ENCODE results near the gene CCDC6. TPM values are rescaled to one million over a fixed set of nuclear protein-coding genes. Genes with fewer than 3 reads are reported as not detected.

CCDC6 gene
- total and polyA plus RNA-seq, 2 of the 4 experiments (the other 2 are of a cell fraction) = 21.8 to 30.8 TPM

GRCh38 chr10:59792812-59793211 lies 113.5 kb downstream of the CCDC6 start:
- intact Hi-C loops (cut with micrococcal nuclease) = no loop called here
- POLR2A ChIA-PET (ENCODE audit: unreplicated experiment) = no interaction called here
- Histone ChIP-seq H3K4me2 (ENCODE audit: low read depth, low read length) (no peak overlapping the region), H3K27ac (ENCODE audit: insufficient read depth, low read length) (no peak overlapping the region), H3K4me3 (ENCODE audit: insufficient read depth, low read depth, low read length) (no peak overlapping the region), H3K9me3 (ENCODE audit: control insufficient read depth, insufficient read depth, low read length) (no peaks in the 10 kb centered on the region), H4K5ac (ENCODE audit: low read depth, low read length) (no peak overlapping the region), H3K9ac (ENCODE audit: low read depth, low read length) (no peak overlapping the region), H2BK20ac (ENCODE audit: low read depth, low read length) (no peak overlapping the region), H3K23ac (ENCODE audit: low read depth, low read length) (no peak overlapping the region), H3K4me1 (ENCODE audit: control insufficient read depth, insufficient read depth, low read length) (no peaks in the 10 kb centered on the region), H2BK15ac (ENCODE audit: low read depth, low read length) (no peak overlapping the region), H3K56ac (ENCODE audit: extremely low read depth, insufficient read depth, low read length) (no peak overlapping the region), H3K4ac (ENCODE audit: low read depth, low read length) (no peak overlapping the region), H2AK5ac (ENCODE audit: low read depth, low read length) (no peak overlapping the region), H3K9me1 (ENCODE audit: insufficient read depth, low read length) (no peaks in the 10 kb centered on the region), H2AFZ (replicated peaks; ENCODE audit: low read length, poor library complexity) (no peak overlapping the region), H3K27me3 (ENCODE audit: control insufficient read depth, insufficient read depth, low read length) (no peaks in the 10 kb centered on the region), H2AK9ac (replicated peaks; ENCODE audit: low read depth, low read length, poor library complexity) (no peak overlapping the region), H4K8ac (ENCODE audit: low read depth in 2 of 2, low read length in 2 of 2) (no peak overlapping the region), H3K79me1 (ENCODE audit: low read depth in 1 of 2, low read length in 2 of 2) (no peaks in the 10 kb centered on the region), H3K18ac (ENCODE audit: low read depth, low read length) (no peak overlapping the region), H3K14ac (replicated peaks; ENCODE audit: low read depth, low read length) (no peak overlapping the region), H2BK5ac (ENCODE audit: low read depth, low read length, poor library complexity, severe bottlenecking) (no peak overlapping the region), H2BK120ac (ENCODE audit: low read depth, low read length) (no peak overlapping the region), H4K91ac (ENCODE audit: insufficient read depth, low read depth, low read length) (no peak overlapping the region), H4K20me1 (ENCODE audit: insufficient read depth, low read length) (no peaks in the 10 kb centered on the region), H3K36me3 (ENCODE audit: control insufficient read depth, insufficient read depth, low read length) (peaks cover 23% of the 10 kb centered on the region)
- WGBS, 2 experiments (ENCODE audit: extremely low coverage in 2 of 2, insufficient read length in 1 of 2) = no CpG with 5 or more reads among the region's 13 CpGs
- no peak for DNase-seq
- CTCF ChIA-PET = interaction anchor here (0.7 kb wide), 1 partner anchor 18 kb away, joined by 3 read pairs; no protein-coding TSS in a partner anchor
- in situ Hi-C loops (cut with MboI; ENCODE audit: low sequenced_read_pairs) = no loop called here
- no TSS peak for BruUV-seq (replicated peaks)
- TF ChIP-seq POLR2A (IDR thresholded peaks at IDR 0.05; ENCODE audit: low read depth, low read length) (no peak), MAFK (IDR thresholded peaks at IDR 0.05; ENCODE audit: low read depth, low read length) (no peak), RCOR1 (IDR thresholded peaks at IDR 0.05; ENCODE audit: insufficient replicate concordance, low read length) (no peak), RAD21 (IDR thresholded peaks at IDR 0.05; ENCODE audit: low read length) (no peak), CEBPB (IDR thresholded peaks at IDR 0.05; ENCODE audit: low read depth, low read length) (no peak), MXI1 (IDR thresholded peaks at IDR 0.05; ENCODE audit: borderline replicate concordance, low read depth, low read length) (no peak), ELK1 (IDR thresholded peaks at IDR 0.05; ENCODE audit: borderline replicate concordance, low read depth, low read length) (no peak), MAZ (IDR thresholded peaks at IDR 0.05; ENCODE audit: borderline replicate concordance, low read depth, low read length) (no peak), BHLHE40 (IDR thresholded peaks at IDR 0.05; ENCODE audit: low read depth, low read length) (no peak), CTCF (conservative IDR thresholded peaks at IDR 0.05; ENCODE audit: low read depth, low read length) (no peak), SMC3 (IDR thresholded peaks at IDR 0.05; ENCODE audit: low read depth, low read length) (no peak), NFE2L2 (IDR thresholded peaks at IDR 0.05; ENCODE audit: low read depth, low read length) (no peak), USF2 (IDR thresholded peaks at IDR 0.05; ENCODE audit: low read depth, low read length) (no peak), CHD1 (IDR thresholded peaks at IDR 0.05; ENCODE audit: low read depth, low read length) (no peak), FOS (IDR thresholded peaks at IDR 0.05; ENCODE audit: low read depth, low read length) (no peak)
- ATAC-seq (ENCODE audit: low read depth) = no peak
- dilution Hi-C loops (cut with HindIII; ENCODE audit: low sequenced_read_pairs, unreplicated experiment) = no loop called here

Measured in IMR-90 (cell line).